A673 (cell line): Measurements from ENCODE around the gene KCNN1. TPM values are rescaled to one million over a fixed set of nuclear protein-coding genes. Genes with fewer than 3 reads are reported as not detected.

Source experiments
- BruUV-seq: library from RNA; stranded (reverse); fragments of 400-500 nt; replicated peaks from 2 replicates; lab custom pipeline; 2021; lab: Mats Ljungman, UMichigan
- CTCF ChIA-PET: fragments of 300-600 bp; sonication (Branson Sonifier 250); formaldehyde crosslinking; loops from one replicate; lab custom pipeline; 2022; ENCODE audit warnings: antibody characterized with exemption; lab: Charles Lee
- POLR2A ChIA-PET: fragments of 300-600 bp; sonication (Branson Sonifier 250); formaldehyde crosslinking; loops from one replicate; lab custom pipeline; 2022; ENCODE audit warnings: antibody characterized with exemption; ENCODE audit not compliant: low non-redundant PET; lab: Charles Lee
- DNase-seq: peaks from one replicate; pipeline ENCODE4 v3.0.0-alpha.2; 2015; ENCODE audit warnings: low spot score
- H3K27ac ChIP-seq: fragments of 200-600 bp; sonication (generic); 2 replicates; pipeline ENCODE4 v1.5.1; 2016; ENCODE audit warnings: mixed run types, low read depth, mild to moderate bottlenecking, mixed read lengths, antibody characterized with exemption, low read length; ENCODE audit not compliant: poor library complexity, severe bottlenecking
- H3K27me3 ChIP-seq: fragments of 200-600 bp; sonication (generic); replicated peaks from 2 replicates; pipeline ENCODE4 v1.6.1; 2017; ENCODE audit warnings: mixed run types, low read depth, mild to moderate bottlenecking, mixed read lengths, antibody characterized with exemption, low read length; ENCODE audit not compliant: insufficient read depth, poor library complexity
- H3K36me3 ChIP-seq: fragments of 200-600 bp; sonication (generic); 2 replicates; pipeline ENCODE4 v1.6.1; 2016; ENCODE audit warnings: mixed run types, mild to moderate bottlenecking, mixed read lengths, antibody characterized with exemption, low read length; ENCODE audit not compliant: insufficient read depth, poor library complexity, severe bottlenecking
- H3K4me1 ChIP-seq: fragments of 200-600 bp; sonication (generic); 2 replicates; pipeline ENCODE4 v1.6.1; 2017; ENCODE audit warnings: mixed run types, mild to moderate bottlenecking, mixed read lengths, antibody characterized with exemption, low read length; ENCODE audit not compliant: insufficient read depth, poor library complexity, severe bottlenecking
- H3K4me3 ChIP-seq: fragments of 200-600 bp; sonication (generic); 2 replicates; pipeline ENCODE4 v1.5.1; 2016; ENCODE audit warnings: low read depth, mixed run types, mild to moderate bottlenecking, mixed read lengths, low read length; ENCODE audit not compliant: poor library complexity, severe bottlenecking
- H3K9me3 ChIP-seq: fragments of 200-600 bp; sonication (generic); 2 replicates; pipeline ENCODE4 v1.6.1; 2016; ENCODE audit warnings: mixed run types, low read depth, mild to moderate bottlenecking, mixed read lengths, antibody characterized with exemption, low read length; ENCODE audit not compliant: poor library complexity, severe bottlenecking
- CTCF ChIP-seq: fragments of 300-800, 200-600 bp; sonication (generic); conservative IDR thresholded peaks from 2 replicates; pipeline ENCODE4 v1.5.1; 2017; ENCODE audit warnings: low read depth, mild to moderate bottlenecking, antibody characterized with exemption, low read length, moderate library complexity, mixed read lengths
- EZH2 ChIP-seq: fragments of 200-600 bp; sonication (generic); IDR thresholded peaks from 2 replicates; pipeline ENCODE4 v1.6.1; 2017; ENCODE audit warnings: borderline replicate concordance, low read depth, mild to moderate bottlenecking, mixed read lengths, antibody characterized with exemption, low read length; ENCODE audit not compliant: poor library complexity, severe bottlenecking
- intact Hi-C: fragments of 100-400 bp; cut with micrococcal nuclease; formaldehyde crosslinking; loops from one replicate; pipeline ENCODE4 v1.10.0; 2022; ENCODE audit not compliant: unreplicated experiment
- total RNA-seq: library from RNA; stranded (reverse); gene quantifications from 2 replicates; pipeline ENCODE4 v1.2.3, GENCODE V29; 2021

KCNN1 gene
- total RNA-seq, 1 experiment from 2014 or later, result 81.2 TPM

GRCh38 chr19:18007044-18007916 lies 40.4 kb downstream of the KCNN1 start:
- Histone ChIP-seq H3K9me3 (no peaks in the 10 kb centered on the region), H3K27me3 (no peaks in the 10 kb centered on the region), H3K27ac (no peak overlapping the region), H3K36me3 (peaks cover 21% of the 10 kb centered on the region), H3K4me3 (peak overlapping the region; percentile 43), H3K4me1 (peaks cover 8% of the 10 kb centered on the region)
- intact Hi-C loops, result loop anchor here (1.0 to 5.0 kb wide), 4 partner anchors 51 to 245 kb away; partner anchors contain the start of gene PIK3R2
- BruUV-seq, result no TSS peak
- TF ChIP-seq CTCF, result peak; percentile 99
- TF ChIP-seq EZH2, result no peak
- DNase-seq, result peak; percentile 83
- ChIA-PET CTCF (interaction anchor here (0.9 to 1.6 kb wide), 4 partner anchors 14 to 106 kb away, joined by 3 to 7 read pairs (median 6); no protein-coding TSS in a partner anchor), POLR2A (interaction anchor here (0.6 to 1.1 kb wide), 2 partner anchors 37 to 150 kb away, joined by 3 to 5 read pairs; no protein-coding TSS in a partner anchor)

GRCh38 chr19:18007917-18008673 lies 41.2 kb downstream of the KCNN1 start, which contains the start of gene ARRDC2:
Gene ARRDC2 (plus strand): TSS chr19:18008170. CDS start chr19:18008311, 141 bp downstream.
- H3K36me3 ChIP-seq, result peaks cover 29% of the 10 kb centered on the region
- peaks cover 8% of the 10 kb centered on the region for H3K4me1 ChIP-seq
- DNase-seq, result peak; percentile 96
- H3K9me3 ChIP-seq, result no peaks in the 10 kb centered on the region
- H3K27me3 ChIP-seq, result no peaks in the 10 kb centered on the region
- TF ChIP-seq EZH2 (no peak), CTCF (no peak)
- no TSS peak for BruUV-seq
- intact Hi-C loops, result loop anchor here (1.0 to 5.0 kb wide), 4 partner anchors 50 to 244 kb away; partner anchors contain the start of gene PIK3R2
- peak within 1 kb of the TSS; percentile 65 for H3K27ac ChIP-seq
- ChIA-PET CTCF (interaction anchor here (0.6 to 1.6 kb wide), 9 partner anchors 10 to 272 kb away, joined by 3 to 7 read pairs (median 4); no protein-coding TSS in a partner anchor), POLR2A (interaction anchor here (0.6 to 1.1 kb wide), 4 partner anchors 18 to 149 kb away, joined by 3 to 5 read pairs (median 4); no protein-coding TSS in a partner anchor)
- peak within 1 kb of the TSS; percentile 43 for H3K4me3 ChIP-seq

GRCh38 chr19:18008814-18009213 lies 41.9 kb downstream of the KCNN1 start:
- ChIA-PET CTCF (no interaction called here), POLR2A (interaction anchor here (0.6 kb wide), 1 partner anchor 200 kb away, joined by 3 read pairs; no protein-coding TSS in a partner anchor)
- Histone ChIP-seq H3K27ac (no peak overlapping the region), H3K9me3 (no peaks in the 10 kb centered on the region), H3K4me1 (peaks cover 8% of the 10 kb centered on the region), H3K36me3 (peaks cover 33% of the 10 kb centered on the region), H3K4me3 (no peak overlapping the region), H3K27me3 (no peaks in the 10 kb centered on the region)
- no TSS peak for BruUV-seq
- intact Hi-C loops, result loop anchor here (5.0 kb wide), 3 partner anchors 143 to 243 kb away; partner anchors contain the start of gene PIK3R2
- no peak for DNase-seq
- TF ChIP-seq EZH2, result no peak
- TF ChIP-seq CTCF, result no peak
